ENCODE measurements around the gene PPFIA1.

PPFIA1 gene

DNA sequence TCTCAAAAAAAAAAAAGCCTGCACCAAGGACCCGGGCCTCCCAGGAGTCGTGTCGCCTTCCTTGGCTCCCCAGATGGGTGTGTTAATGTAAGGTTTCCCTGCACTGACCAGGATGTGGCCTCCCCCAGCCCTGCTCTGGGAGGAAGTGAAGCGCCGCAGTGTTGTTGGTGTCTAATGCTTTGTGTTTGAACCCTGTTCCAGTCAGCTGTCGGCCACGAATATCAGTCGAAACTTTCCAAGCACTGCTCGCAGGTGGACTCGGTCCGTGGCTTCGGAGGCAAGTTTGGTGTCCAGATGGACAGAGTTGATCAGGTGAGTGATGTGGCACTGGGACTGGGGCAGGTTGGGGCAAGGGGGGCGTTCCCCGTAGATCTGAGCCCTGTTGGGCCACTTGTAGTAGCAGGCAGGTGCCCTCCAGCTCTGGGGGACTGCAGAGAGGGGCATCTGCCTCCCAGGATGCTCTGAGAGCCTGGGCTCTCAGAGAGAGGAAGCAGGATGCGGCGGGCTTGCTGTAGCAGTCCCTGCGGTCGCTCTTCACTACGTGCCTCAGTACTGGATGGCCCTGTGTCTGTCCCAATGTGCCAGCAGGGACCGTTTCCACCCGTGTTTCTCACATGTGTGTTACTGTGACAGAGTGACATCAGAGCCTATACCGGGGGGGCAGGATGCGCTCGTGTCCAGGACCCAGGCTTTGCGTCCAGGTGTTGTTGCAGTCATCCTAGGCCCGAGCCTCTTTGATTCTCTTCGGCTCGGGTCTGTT, 144.0 kb downstream of the PPFIA1 start:
- Histone ChIP-seq H3K27ac (ENCODE audit: low read length) (no peak overlapping the region), H3K36me3 (replicated peaks; ENCODE audit: low read depth, low read length) (peaks cover 55% of the 10 kb centered on the region), H3K4me1 (ENCODE audit: low read length) (no peaks in the 10 kb centered on the region)

DNA sequence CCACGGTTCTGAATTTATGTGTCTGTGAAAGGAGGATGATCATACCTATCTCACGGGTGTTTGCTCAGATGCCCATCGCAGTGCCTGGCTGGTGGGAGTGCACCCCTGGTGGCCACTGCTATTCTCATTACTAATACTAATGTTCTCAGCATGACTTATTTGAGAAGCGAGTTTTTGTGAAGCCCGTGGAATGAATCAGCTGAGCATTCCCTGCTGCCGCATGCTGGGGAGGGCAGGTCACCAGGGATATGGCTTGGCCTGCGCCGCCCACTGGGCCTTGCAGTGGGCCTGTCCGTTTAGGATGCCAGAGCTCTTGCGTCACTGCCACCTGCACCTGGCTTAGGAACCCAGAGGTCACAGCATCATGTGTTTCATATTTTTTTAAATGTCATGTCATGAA, 144.7 kb downstream of the PPFIA1 start:
- H3K36me3 ChIP-seq (replicated peaks; ENCODE audit: low read depth, low read length): peaks cover 55% of the 10 kb centered on the region
- TF ChIP-seq, protein P1, sequence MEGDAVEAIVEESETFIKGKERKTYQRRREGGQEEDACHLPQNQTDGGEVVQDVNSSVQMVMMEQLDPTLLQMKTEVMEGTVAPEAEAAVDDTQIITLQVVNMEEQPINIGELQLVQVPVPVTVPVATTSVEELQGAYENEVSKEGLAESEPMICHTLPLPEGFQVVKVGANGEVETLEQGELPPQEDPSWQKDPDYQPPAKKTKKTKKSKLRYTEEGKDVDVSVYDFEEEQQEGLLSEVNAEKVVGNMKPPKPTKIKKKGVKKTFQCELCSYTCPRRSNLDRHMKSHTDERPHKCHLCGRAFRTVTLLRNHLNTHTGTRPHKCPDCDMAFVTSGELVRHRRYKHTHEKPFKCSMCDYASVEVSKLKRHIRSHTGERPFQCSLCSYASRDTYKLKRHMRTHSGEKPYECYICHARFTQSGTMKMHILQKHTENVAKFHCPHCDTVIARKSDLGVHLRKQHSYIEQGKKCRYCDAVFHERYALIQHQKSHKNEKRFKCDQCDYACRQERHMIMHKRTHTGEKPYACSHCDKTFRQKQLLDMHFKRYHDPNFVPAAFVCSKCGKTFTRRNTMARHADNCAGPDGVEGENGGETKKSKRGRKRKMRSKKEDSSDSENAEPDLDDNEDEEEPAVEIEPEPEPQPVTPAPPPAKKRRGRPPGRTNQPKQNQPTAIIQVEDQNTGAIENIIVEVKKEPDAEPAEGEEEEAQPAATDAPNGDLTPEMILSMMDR (IDR thresholded peaks at IDR 0.05; ENCODE audit: low read depth, low read length): peak; percentile 23; the same call in 1 of the 2 replicates
- no peak for TF ChIP-seq EZH2phosphoT487 (IDR thresholded peaks at IDR 0.05; ENCODE audit: low read depth)
- no peaks in the 10 kb centered on the region for H3K9me3 ChIP-seq (ENCODE audit: insufficient read depth, low read length)
- H2AFZ ChIP-seq (ENCODE audit: low read depth, low read length): no peak overlapping the region
- H3K27ac ChIP-seq (ENCODE audit: low read length): no peak overlapping the region
- H4K20me1 ChIP-seq (ENCODE audit: insufficient read depth, low read length): peaks cover 2% of the 10 kb centered on the region
- no peak overlapping the region for H3K4me2 ChIP-seq (ENCODE audit: low read length)
- H3K4me1 ChIP-seq (ENCODE audit: low read length): no peaks in the 10 kb centered on the region
- H3K4me3 ChIP-seq (ENCODE audit: low read length): no peak overlapping the region
- H3K9ac ChIP-seq (ENCODE audit: low read length): no peak overlapping the region
- H3K27me3 ChIP-seq (ENCODE audit: low read depth, low read length): no peaks in the 10 kb centered on the region
- no peaks in the 10 kb centered on the region for H3K79me2 ChIP-seq (ENCODE audit: low read length)

More for the DNA sequence above, 144.0 kb downstream of the PPFIA1 start:
- Histone ChIP-seq H3K79me2 (ENCODE audit: low read length) (no peaks in the 10 kb centered on the region), H3K9me3 (ENCODE audit: insufficient read depth, low read length) (no peaks in the 10 kb centered on the region), H3K27me3 (ENCODE audit: low read depth, low read length) (no peaks in the 10 kb centered on the region), H2AFZ (ENCODE audit: low read depth, low read length) (no peak overlapping the region), H3K9ac (ENCODE audit: low read length) (no peak overlapping the region), H3K4me2 (ENCODE audit: low read length) (no peak overlapping the region), H4K20me1 (ENCODE audit: insufficient read depth, low read length) (peaks cover 8% of the 10 kb centered on the region), H3K4me3 (ENCODE audit: low read length) (no peak overlapping the region)
- TF ChIP-seq, protein P1 (IDR thresholded peaks at IDR 0.05; ENCODE audit: low read depth, low read length): no peak
- no peak for TF ChIP-seq EZH2phosphoT487 (IDR thresholded peaks at IDR 0.05; ENCODE audit: low read depth)

DNA sequence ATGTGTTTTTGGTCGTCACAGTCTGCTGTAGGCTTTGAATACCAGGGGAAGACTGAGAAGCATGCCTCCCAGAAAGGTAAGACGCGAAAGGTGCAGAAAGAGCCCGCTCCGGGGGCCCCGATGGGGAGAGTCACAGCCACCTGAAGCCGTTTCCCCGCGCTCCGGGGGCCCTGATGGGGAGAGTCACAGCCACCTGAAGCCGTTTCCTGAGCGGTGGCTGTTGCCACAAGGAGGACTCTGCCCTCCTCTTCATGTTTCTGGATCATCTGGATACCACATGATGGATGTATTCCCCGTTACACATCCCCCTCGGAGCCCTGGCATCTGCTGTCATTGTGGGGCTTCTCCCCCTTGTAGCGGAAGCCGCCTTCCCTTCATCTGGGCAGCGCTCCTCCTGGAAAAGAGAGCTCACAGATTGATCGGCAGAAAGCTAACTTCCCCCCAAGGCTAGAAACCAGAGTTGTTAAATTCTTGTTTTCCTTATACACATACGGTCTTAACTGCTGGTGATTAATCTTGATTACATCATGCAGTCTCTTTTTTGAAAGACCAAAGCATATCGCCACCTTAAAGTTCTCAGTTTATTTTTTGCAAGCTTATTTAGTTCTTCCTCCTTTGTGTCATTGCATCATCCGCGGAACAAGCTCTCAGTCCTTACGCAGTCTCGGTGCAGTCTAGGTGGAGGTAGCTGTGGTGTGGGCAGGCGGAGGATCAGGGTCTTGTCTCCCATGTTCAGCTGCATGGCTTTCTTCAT, 145.3 kb downstream of the PPFIA1 start:
- no peak for TF ChIP-seq EZH2phosphoT487 (IDR thresholded peaks at IDR 0.05; ENCODE audit: low read depth)
- TF ChIP-seq, protein P1 (IDR thresholded peaks at IDR 0.05; ENCODE audit: low read depth, low read length): no peak
- H4K20me1 ChIP-seq (ENCODE audit: insufficient read depth, low read length): no peaks in the 10 kb centered on the region; the same call in 1 of the 2 replicates

DNA sequence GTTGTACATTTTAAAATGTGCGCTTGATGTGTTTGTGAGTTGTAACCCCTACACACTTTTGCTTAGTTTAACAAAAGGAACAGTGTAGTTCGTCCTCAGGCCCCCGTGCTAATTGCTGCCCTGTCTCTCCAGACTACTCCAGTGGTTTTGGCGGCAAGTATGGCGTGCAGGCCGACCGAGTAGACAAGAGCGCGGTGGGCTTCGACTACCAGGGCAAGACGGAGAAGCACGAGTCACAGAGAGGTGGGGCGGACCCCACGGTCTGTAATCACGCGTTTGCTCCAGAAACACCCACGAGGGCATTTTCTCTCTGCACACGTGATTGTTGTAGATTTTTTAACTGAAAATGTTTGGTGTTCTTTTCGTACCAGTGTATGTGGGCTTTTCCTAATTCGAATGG, 146.4 kb downstream of the PPFIA1 start:
- H3K79me2 ChIP-seq (ENCODE audit: low read length): no peaks in the 10 kb centered on the region
- H2AFZ ChIP-seq (ENCODE audit: low read depth, low read length): no peak overlapping the region
- peaks cover 54% of the 10 kb centered on the region for H3K36me3 ChIP-seq (replicated peaks; ENCODE audit: low read depth, low read length)
- H3K9me3 ChIP-seq (ENCODE audit: insufficient read depth, low read length): no peaks in the 10 kb centered on the region
- no peak overlapping the region for H3K4me3 ChIP-seq (ENCODE audit: low read length)
- H4K20me1 ChIP-seq (ENCODE audit: insufficient read depth, low read length): no peaks in the 10 kb centered on the region; the same call in 1 of the 2 replicates
- TF ChIP-seq, protein P1 (IDR thresholded peaks at IDR 0.05; ENCODE audit: low read depth, low read length): no peak
- no peak for TF ChIP-seq EZH2phosphoT487 (IDR thresholded peaks at IDR 0.05; ENCODE audit: low read depth)
- H3K4me1 ChIP-seq (ENCODE audit: low read length): no peaks in the 10 kb centered on the region
- no peak overlapping the region for H3K9ac ChIP-seq (ENCODE audit: low read length)
- H3K27ac ChIP-seq (ENCODE audit: low read length): no peak overlapping the region
- no peaks in the 10 kb centered on the region for H3K27me3 ChIP-seq (ENCODE audit: low read depth, low read length)
- H3K4me2 ChIP-seq (ENCODE audit: low read length): no peak overlapping the region

More for the DNA sequence above, 145.3 kb downstream of the PPFIA1 start:
- H3K4me3 ChIP-seq (ENCODE audit: low read length): no peak overlapping the region
- H3K9ac ChIP-seq (ENCODE audit: low read length): no peak overlapping the region
- H3K4me1 ChIP-seq (ENCODE audit: low read length): no peaks in the 10 kb centered on the region
- H3K36me3 ChIP-seq (replicated peaks; ENCODE audit: low read depth, low read length): peaks cover 50% of the 10 kb centered on the region
- H3K27me3 ChIP-seq (ENCODE audit: low read depth, low read length): no peaks in the 10 kb centered on the region
- H3K9me3 ChIP-seq (ENCODE audit: insufficient read depth, low read length): no peaks in the 10 kb centered on the region
- no peaks in the 10 kb centered on the region for H3K79me2 ChIP-seq (ENCODE audit: low read length)
- H2AFZ ChIP-seq (ENCODE audit: low read depth, low read length): no peak overlapping the region
- no peak overlapping the region for H3K27ac ChIP-seq (ENCODE audit: low read length)
- H3K4me2 ChIP-seq (ENCODE audit: low read length): no peak overlapping the region
